ENCODE data around the gene WNT7A.

WNT7A gene

DNA sequence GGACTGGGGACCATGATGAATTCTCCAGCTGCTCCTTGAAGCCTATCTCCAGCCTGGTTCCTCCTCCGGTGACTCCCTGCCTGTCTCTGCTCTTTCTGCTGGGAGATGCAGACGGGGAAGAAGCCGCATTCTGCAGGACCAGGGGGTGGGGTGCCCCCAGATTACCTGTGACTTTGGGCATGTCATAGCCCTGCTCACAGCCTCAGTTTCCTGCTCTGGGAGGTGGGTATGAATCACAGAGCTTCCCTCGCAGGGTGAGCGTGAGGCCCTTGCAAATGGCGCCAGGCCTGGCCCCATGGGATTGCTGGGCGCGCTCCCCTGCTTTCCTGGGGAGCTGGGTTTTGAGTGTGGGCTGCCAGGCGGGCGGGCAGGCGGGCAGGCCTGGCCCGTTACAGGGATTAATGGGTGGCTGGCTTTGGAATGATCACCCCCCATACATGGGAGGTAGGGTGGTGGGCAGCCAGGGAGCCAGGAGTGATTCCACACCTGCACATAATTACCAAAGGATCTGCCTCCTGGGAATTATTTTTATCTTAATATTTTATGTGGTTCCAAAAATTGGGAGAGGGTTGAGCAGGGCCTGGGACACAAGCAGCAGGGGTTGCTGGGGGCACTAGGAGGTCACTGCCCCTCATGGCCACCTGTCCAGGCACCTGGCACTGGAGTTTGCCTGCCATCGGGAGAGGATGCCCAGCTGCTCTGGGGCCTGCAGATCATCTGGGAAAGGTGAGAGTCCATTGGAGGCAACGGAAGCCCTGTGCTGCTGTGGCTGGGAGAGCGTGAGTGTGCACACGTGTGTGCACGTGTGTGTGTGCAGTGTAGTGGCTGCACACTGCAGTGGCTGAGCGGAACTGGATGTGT lies 106.8 kb downstream of the WNT7A start:
- no peak overlapping the region for H3K4me3 ChIP-seq (replicated peaks; ENCODE audit: low read depth, low read length)
- no peak for DNase-seq (ENCODE audit: extremely low read depth, insufficient read length)
- no peaks in the 10 kb centered on the region for H3K36me3 ChIP-seq (ENCODE audit: control insufficient read depth, insufficient read depth, low read length)
- TF ChIP-seq, protein P1, sequence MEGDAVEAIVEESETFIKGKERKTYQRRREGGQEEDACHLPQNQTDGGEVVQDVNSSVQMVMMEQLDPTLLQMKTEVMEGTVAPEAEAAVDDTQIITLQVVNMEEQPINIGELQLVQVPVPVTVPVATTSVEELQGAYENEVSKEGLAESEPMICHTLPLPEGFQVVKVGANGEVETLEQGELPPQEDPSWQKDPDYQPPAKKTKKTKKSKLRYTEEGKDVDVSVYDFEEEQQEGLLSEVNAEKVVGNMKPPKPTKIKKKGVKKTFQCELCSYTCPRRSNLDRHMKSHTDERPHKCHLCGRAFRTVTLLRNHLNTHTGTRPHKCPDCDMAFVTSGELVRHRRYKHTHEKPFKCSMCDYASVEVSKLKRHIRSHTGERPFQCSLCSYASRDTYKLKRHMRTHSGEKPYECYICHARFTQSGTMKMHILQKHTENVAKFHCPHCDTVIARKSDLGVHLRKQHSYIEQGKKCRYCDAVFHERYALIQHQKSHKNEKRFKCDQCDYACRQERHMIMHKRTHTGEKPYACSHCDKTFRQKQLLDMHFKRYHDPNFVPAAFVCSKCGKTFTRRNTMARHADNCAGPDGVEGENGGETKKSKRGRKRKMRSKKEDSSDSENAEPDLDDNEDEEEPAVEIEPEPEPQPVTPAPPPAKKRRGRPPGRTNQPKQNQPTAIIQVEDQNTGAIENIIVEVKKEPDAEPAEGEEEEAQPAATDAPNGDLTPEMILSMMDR (IDR thresholded peaks at IDR 0.05; ENCODE audit: insufficient read depth, low read length, poor library complexity, severe bottlenecking): no peak
- H3K27me3 ChIP-seq (replicated peaks; ENCODE audit: control insufficient read depth, insufficient read depth, low read length): peaks cover 7% of the 10 kb centered on the region

DNA sequence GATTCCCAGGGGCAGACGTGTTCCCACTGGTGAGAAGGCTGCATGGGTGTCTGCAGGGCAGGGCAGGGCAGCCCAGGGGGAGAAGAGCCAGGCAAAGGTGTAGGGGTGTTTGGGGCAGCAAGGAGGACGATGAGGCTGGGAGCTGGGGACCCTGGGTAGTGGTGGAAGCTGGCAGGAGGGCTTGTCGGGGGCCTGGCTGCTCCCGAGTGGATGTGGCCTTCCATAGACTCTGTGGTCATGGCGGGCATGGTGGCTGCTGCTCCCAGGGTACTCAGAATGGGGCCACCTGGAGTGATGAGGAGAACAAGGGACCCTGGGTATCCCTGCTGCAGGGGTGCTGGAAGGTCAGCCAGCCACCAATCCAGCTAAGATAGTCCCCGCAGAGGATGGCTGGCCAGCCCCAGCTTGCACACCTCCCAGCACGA lies 107.5 kb downstream of the WNT7A start:
- H3K36me3 ChIP-seq (ENCODE audit: control insufficient read depth, insufficient read depth, low read length): no peaks in the 10 kb centered on the region
- peaks cover 7% of the 10 kb centered on the region for H3K27me3 ChIP-seq (replicated peaks; ENCODE audit: control insufficient read depth, insufficient read depth, low read length)
- H3K4me3 ChIP-seq (replicated peaks; ENCODE audit: low read depth, low read length): no peak overlapping the region
- no peak for DNase-seq (ENCODE audit: extremely low read depth, insufficient read length)
- TF ChIP-seq, protein P1 (IDR thresholded peaks at IDR 0.05; ENCODE audit: insufficient read depth, low read length, poor library complexity, severe bottlenecking): no peak

DNA sequence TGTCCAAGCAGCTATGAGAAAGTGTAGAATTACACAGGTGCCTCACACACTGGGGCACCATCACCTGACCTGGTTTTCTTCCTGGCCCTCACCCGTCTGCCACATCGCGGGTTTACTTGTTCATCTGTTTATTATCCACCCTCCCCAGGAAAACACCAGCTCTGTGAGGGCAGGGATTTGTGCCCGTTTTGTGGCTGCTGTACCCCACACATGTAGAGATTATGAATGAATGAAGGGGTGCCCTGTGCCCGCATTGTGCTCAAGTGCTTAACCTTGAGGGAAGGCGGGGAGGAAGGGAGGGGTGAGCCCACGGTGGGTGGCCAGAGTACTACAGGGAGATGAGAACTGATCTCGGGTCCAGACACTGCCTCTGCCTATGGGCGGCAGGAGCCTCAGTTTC lies 108.4 kb downstream of the WNT7A start:
- TF ChIP-seq, protein P1 (IDR thresholded peaks at IDR 0.05; ENCODE audit: insufficient read depth, low read length, poor library complexity, severe bottlenecking): no peak
- no peak overlapping the region for H3K4me3 ChIP-seq (replicated peaks; ENCODE audit: low read depth, low read length)
- no peaks in the 10 kb centered on the region for H3K36me3 ChIP-seq (ENCODE audit: control insufficient read depth, insufficient read depth, low read length)
- no peak for DNase-seq (ENCODE audit: extremely low read depth, insufficient read length)
- peaks cover 7% of the 10 kb centered on the region for H3K27me3 ChIP-seq (replicated peaks; ENCODE audit: control insufficient read depth, insufficient read depth, low read length)

DNA sequence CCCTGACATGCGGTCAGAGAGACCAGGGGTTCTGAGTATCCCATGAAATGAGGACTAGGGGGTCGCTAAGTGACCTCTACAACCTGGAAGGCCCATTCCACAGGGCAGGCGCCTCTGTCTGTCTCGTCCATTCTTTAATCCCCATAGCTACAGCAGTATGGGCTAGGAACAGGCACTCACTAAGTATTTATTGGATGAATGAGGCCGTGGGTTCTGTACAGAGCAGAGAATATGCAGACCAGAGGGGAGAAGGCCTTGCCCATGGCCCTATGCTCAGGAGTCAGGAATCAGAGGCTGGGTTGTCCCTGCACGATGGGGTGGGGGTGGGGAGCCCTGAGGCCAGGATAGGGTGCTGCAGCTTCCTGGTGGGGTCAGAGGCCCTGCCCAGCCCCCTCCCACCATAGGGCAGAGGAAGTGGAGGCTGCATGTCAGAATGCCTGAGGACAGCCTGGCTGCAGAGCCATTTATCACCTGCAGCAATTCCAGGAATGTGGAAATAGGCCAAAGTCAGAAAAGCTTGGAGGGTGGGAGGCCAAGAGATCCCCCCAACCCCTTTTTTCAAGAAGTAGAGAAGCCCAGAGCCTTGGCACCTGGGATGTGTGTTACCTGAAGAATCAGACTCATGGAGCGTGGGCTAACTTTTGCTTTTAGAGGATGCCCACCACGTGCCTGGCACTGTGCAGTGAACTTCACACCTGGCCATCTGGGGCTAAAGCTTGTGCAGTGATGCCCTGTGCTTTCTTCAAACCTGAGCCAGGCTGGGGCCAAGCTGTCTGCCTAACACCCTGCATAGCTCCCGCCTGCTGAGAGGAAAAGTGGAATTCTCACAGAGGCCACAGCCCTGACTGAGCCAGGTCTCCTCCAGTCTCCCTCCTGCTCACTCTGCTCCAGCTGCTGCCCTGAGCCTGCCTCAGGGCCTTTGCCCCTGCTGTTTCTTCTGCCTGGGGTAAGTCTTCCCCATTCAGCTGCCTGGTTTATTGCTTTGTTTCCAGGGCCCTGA lies 109.4 kb downstream of the WNT7A start:
- Histone ChIP-seq H3K36me3 (ENCODE audit: control insufficient read depth, insufficient read depth, low read length) (no peaks in the 10 kb centered on the region), H3K27me3 (replicated peaks; ENCODE audit: control insufficient read depth, insufficient read depth, low read length) (peaks cover 5% of the 10 kb centered on the region), H3K4me3 (replicated peaks; ENCODE audit: low read depth, low read length) (no peak overlapping the region)
- TF ChIP-seq, protein P1 (IDR thresholded peaks at IDR 0.05; ENCODE audit: insufficient read depth, low read length, poor library complexity, severe bottlenecking): no peak
- DNase-seq (ENCODE audit: extremely low read depth, insufficient read length): no peak

DNA sequence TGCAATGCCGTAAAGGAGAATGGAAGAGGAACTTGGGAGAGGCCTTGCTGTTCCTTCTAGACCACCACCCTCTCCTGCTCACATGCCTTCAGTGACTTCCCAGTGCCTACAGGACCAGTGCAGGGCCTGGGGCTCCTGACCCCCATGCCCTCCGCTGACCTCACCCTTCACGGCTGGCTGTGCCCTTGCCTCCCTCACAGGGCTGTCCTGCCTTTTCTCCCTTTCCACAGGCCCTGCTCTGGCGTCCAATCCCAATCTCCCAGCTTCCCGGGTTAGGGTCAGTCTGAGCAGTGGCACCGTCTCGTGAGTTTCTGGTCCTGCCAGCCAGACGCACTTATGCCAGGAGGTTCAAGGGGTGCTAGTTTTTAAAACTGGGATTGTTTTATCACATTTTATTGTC lies 110.4 kb downstream of the WNT7A start:
- no peaks in the 10 kb centered on the region for H3K36me3 ChIP-seq (ENCODE audit: control insufficient read depth, insufficient read depth, low read length)
- TF ChIP-seq, protein P1 (IDR thresholded peaks at IDR 0.05; ENCODE audit: insufficient read depth, low read length, poor library complexity, severe bottlenecking): no peak
- peaks cover 5% of the 10 kb centered on the region for H3K27me3 ChIP-seq (replicated peaks; ENCODE audit: control insufficient read depth, insufficient read depth, low read length)
- H3K4me3 ChIP-seq (replicated peaks; ENCODE audit: low read depth, low read length): no peak overlapping the region
- no peak for DNase-seq (ENCODE audit: extremely low read depth, insufficient read length)

All from GM06990 (cell line).